GM06990 (cell line): Measurements from ENCODE around the gene OLIG2.

Source experiments
- DNase-seq: peaks from one replicate; pipeline ENCODE4 v3.0.0-alpha.2; 2011; ENCODE audit not compliant: insufficient read length; ENCODE audit errors: extremely low read depth
- H3K27me3 ChIP-seq: replicated peaks from 2 replicates; pipeline ENCODE4 v1.6.0; 2011; ENCODE audit warnings: low read length; ENCODE audit not compliant: control insufficient read depth, insufficient read depth
- H3K36me3 ChIP-seq: 2 replicates; pipeline ENCODE4 v1.5.1; 2011; ENCODE audit warnings: low read length; ENCODE audit not compliant: control insufficient read depth, insufficient read depth
- H3K4me3 ChIP-seq: replicated peaks from 2 replicates; pipeline ENCODE4 v1.5.1; 2011; ENCODE audit warnings: low read depth, mild to moderate bottlenecking, control low read depth, low read length
- CTCF ChIP-seq: IDR thresholded peaks from 2 replicates; pipeline ENCODE4 v1.5.1; 2011; ENCODE audit warnings: low read length, control low read depth, mild to moderate bottlenecking, inconsistent platforms; ENCODE audit not compliant: insufficient read depth, poor library complexity, severe bottlenecking

OLIG2 gene

GRCh38 chr21:33023574-33024200 is 2.0 kb upstream of the OLIG2 start:
- H3K4me3 ChIP-seq = no peak overlapping the region
- DNase-seq = no peak
- no peak for TF ChIP-seq CTCF
- no peaks in the 10 kb centered on the region for H3K36me3 ChIP-seq
- H3K27me3 ChIP-seq = peaks cover 4% of the 10 kb centered on the region; the same call in 1 of the 2 replicates

- no peak for TF ChIP-seq CTCF
- DNase-seq = no peak
- Histone ChIP-seq H3K27me3 (peaks cover 3% of the 10 kb centered on the region; the same call in 1 of the 2 replicates), H3K36me3 (no peaks in the 10 kb centered on the region), H3K4me3 (no peak overlapping the region)
Observed at GRCh38 chr21:33024201-33025103, 1.3 kb upstream of the OLIG2 start.

GRCh38 chr21:33025106-33025488 is 638 bp upstream of the OLIG2 start:
- no peak for TF ChIP-seq CTCF
- H3K27me3 ChIP-seq = peaks cover 3% of the 10 kb centered on the region; the same call in 1 of the 2 replicates
- no peaks in the 10 kb centered on the region for H3K36me3 ChIP-seq
- no peak for DNase-seq
- no peak overlapping the region for H3K4me3 ChIP-seq

GRCh38 chr21:33026443-33026858 is 716 bp downstream of the OLIG2 start:
- TF ChIP-seq CTCF = no peak
- DNase-seq = no peak
- Histone ChIP-seq H3K4me3 (no peak overlapping the region), H3K36me3 (no peaks in the 10 kb centered on the region), H3K27me3 (peaks cover 3% of the 10 kb centered on the region; the same call in 1 of the 2 replicates)

- Histone ChIP-seq H3K27me3 (peaks cover 3% of the 10 kb centered on the region; the same call in 1 of the 2 replicates), H3K4me3 (no peak overlapping the region), H3K36me3 (no peaks in the 10 kb centered on the region)
- no peak for TF ChIP-seq CTCF
- no peak for DNase-seq
Observed at GRCh38 chr21:33026878-33027400, 1.2 kb downstream of the OLIG2 start.
